GM04504 (cell line): Measurements from ENCODE around the gene TMA7B.
"Not testable (repeated sequence)": the region's sequence is repeated elsewhere in the genome, so short reads cannot be mapped to it uniquely, and the experiment has no call there.

Experiments used
- DNase-seq: peaks from one replicate; pipeline ENCODE4 v3.0.0-alpha.2; 2012; ENCODE audit warnings: low read depth

TMA7B gene

GRCh38 chr22:39984746-39985145 is 24.5 kb downstream of the TMA7B start:
- DNase-seq, result no peak

- DNase-seq, result no peak
These were observed 25.3 kb downstream of the TMA7B start for GRCh38 chr22:39985383-39986035.

- DNase-seq, result no peak
These were observed 28.4 kb downstream of the TMA7B start for GRCh38 chr22:39988386-39989114.

- no peak for DNase-seq
These were observed 29.4 kb downstream of the TMA7B start for GRCh38 chr22:39989633-39990032.

GRCh38 chr22:39990686-39991085 is 30.5 kb downstream of the TMA7B start:
- DNase-seq, result no peak

- no peak for DNase-seq
These were observed 31.1 kb downstream of the TMA7B start for GRCh38 chr22:39991159-39991860.

GRCh38 chr22:39992088-39992826 is 32.1 kb downstream of the TMA7B start:
- DNase-seq, result no peak

GRCh38 chr22:39992894-39993293 is 32.7 kb downstream of the TMA7B start:
- not testable (repeated sequence) for DNase-seq

GRCh38 chr22:39994041-39994565 is 33.9 kb downstream of the TMA7B start:
- no peak for DNase-seq

- no peak for DNase-seq
These were observed 34.6 kb downstream of the TMA7B start, which contains the start of gene FAM83F for GRCh38 chr22:39994566-39995392. Gene FAM83F, plus strand, starts transcription at chr22:39994954. Its CDS starts 89 bp downstream, at chr22:39995043.

- DNase-seq, result no peak
These were observed 35.4 kb downstream of the TMA7B start for GRCh38 chr22:39995393-39996252.

- DNase-seq, result no peak
These were observed 36.5 kb downstream of the TMA7B start for GRCh38 chr22:39996732-39997131.

GRCh38 chr22:39997421-39997820 is 37.2 kb downstream of the TMA7B start:
- DNase-seq, result no peak

- no peak for DNase-seq
These were observed 37.9 kb downstream of the TMA7B start for GRCh38 chr22:39997939-39998726.

- DNase-seq, result no peak
These were observed 39.1 kb downstream of the TMA7B start for GRCh38 chr22:39999144-39999757.

- DNase-seq, result no peak
These were observed 40.0 kb downstream of the TMA7B start for GRCh38 chr22:40000171-40000570.

- DNase-seq, result no peak
These were observed 40.9 kb downstream of the TMA7B start for GRCh38 chr22:40001106-40001505.

- no peak for DNase-seq
These were observed 41.8 kb downstream of the TMA7B start for GRCh38 chr22:40001800-40002577.
